ES-I3 (cell line): Measurements from ENCODE around the gene KCNK15.

ENCODE experiments used
- H3K36me3 ChIP-seq: 2 replicates; pipeline ENCODE4 v1.6.1; 2013; ENCODE audit warnings: mild to moderate bottlenecking, low read length, control low read depth, moderate library complexity; ENCODE audit not compliant: insufficient read depth
- H3K4me1 ChIP-seq: 2 replicates; pipeline ENCODE4 v1.6.1; 2013; ENCODE audit warnings: mild to moderate bottlenecking, control low read depth, low read length; ENCODE audit not compliant: insufficient read depth
- H3K9ac ChIP-seq: 2 replicates; pipeline ENCODE4 v1.6.1; 2013; ENCODE audit warnings: low read depth, mild to moderate bottlenecking, low read length, moderate library complexity
- H3K9me3 ChIP-seq: 2 replicates; pipeline ENCODE4 v1.6.1; 2013; ENCODE audit warnings: mild to moderate bottlenecking, low read length, moderate library complexity; ENCODE audit not compliant: control insufficient read depth, insufficient read depth

The KCNK15 gene

DNA sequence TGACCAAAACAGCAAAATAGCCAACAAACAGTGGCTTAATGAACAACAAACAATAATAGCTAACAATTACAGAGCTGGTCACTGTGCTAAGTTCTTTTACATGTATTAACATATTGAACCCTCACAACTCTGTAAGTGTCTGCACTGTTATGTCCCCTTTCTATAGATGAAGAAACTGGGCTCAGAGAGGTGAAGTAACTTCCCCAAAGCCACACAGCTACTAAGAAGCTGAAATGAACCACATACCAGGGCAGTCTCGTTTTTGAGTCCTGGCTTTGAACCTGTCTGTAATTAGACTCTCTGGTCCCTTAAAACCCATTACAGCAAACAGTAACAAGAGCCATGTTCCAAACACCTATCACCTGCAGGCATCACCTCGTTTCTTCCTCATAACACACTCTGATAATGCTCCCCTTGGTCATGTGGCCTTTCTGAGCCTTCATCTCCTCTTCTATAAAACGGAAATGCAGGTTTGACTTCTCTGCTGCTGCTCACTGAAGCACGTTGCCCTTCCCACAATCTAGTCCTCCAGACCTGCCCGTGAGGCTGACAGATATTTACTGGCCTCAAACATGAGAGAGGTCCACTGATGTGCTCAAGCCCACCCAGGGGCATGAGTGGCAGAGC lies 23.3 kb downstream of the KCNK15 start:
- no peaks in the 10 kb centered on the region for H3K36me3 ChIP-seq
- H3K4me1 ChIP-seq: peaks cover 9% of the 10 kb centered on the region; the same call in 1 of the 2 replicates
- H3K9ac ChIP-seq: no peak overlapping the region
- H3K9me3 ChIP-seq: no peaks in the 10 kb centered on the region

DNA sequence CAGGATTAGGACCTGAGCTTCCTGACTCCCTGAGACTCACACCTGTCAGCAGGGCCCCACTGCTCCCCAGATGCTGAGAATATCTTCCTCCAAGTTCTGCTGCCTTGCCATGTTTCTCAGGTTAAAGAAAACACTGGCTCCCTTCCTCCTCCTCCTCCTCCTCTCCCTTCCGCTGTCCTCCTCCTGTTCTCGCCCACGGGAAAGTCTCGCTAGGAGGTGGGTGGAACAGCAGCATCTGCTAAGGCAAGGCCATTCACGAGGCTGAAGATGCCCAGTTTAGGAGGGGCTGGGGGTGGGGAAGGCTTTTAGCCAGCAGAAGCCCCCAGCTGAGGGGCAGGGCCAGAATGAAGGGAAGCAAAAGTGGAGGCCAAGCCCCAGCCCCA lies 23.8 kb downstream of the KCNK15 start:
- Histone ChIP-seq H3K9ac (no peak overlapping the region), H3K9me3 (no peaks in the 10 kb centered on the region), H3K36me3 (no peaks in the 10 kb centered on the region), H3K4me1 (peaks cover 9% of the 10 kb centered on the region; the same call in 1 of the 2 replicates)

DNA sequence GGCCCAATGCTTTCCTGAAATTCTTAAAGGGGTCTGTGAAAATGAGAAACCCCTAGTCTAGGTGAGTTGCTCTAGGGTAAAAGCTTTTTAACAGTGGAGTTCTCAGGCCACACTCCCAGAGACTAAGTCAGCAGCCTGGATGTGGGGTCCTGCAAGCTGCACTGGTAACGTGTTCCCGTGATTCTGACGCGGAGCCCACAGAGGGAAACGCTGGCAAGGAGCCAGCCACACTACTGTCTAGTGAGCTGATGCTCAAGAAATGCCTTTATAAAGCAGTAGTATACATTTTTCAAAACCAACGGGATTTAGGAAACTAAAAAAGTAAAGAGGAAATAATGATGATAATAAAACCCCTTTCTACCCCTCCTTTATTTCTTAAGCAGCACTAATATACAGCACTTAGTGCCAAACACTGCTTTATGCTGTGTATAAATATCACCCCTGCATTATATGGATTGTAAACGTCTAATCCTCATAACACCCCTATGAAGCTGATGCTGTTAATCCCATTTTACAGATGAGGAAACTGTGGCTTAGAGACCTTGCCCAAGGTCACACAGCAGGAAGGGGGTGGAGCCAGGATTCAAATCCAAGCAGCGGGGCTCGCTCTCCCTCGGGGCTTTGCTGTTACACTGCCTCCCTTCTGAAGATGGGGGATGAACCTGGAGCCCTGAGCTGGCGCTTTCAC lies 25.0 kb downstream of the KCNK15 start:
- peaks cover 9% of the 10 kb centered on the region; the same call in 1 of the 2 replicates for H3K4me1 ChIP-seq
- no peak overlapping the region for H3K9ac ChIP-seq
- no peaks in the 10 kb centered on the region for H3K36me3 ChIP-seq
- H3K9me3 ChIP-seq: no peaks in the 10 kb centered on the region

DNA sequence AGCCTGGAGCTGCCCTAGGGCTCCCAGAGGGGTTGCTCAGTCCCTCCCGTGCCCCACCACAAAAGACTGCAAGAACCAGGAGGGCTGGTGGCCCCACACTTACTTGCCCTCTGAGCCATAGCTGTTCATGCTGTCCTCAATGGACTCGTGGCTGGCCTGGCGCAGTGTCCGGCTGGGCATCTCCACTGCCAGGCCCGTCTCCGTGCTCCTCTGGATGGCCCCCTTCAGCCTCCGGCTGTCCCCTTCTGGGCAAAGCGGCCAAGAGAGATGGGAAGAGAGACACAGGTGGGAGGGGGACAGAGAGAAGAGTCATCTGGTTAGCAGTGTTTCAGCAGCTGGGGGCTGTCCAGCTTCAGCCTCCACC lies 25.5 kb downstream of the KCNK15 start:
- H3K4me1 ChIP-seq: peaks cover 9% of the 10 kb centered on the region; the same call in 1 of the 2 replicates
- no peak overlapping the region for H3K9ac ChIP-seq
- H3K36me3 ChIP-seq: no peaks in the 10 kb centered on the region
- H3K9me3 ChIP-seq: no peaks in the 10 kb centered on the region

DNA sequence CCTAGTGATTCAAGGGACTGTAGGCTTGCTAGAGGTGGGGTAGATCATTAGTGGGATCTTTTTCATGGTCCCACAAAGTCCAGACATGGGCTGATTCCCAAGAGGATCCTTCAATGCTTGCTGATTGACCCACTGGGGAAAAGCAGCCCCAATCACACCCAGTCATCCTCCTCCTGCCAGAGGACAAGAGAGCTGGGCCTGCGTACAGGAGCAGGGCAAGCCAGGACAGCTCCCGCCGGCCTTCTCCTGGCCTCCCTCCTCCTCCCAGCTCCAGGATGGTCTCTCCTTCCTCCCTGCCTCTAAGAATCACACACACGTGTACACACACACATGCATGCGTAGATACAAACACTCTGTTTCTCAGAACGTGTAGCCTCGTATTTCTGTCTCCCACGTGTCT lies 27.0 kb downstream of the KCNK15 start:
- H3K9ac ChIP-seq: no peak overlapping the region
- H3K9me3 ChIP-seq: no peaks in the 10 kb centered on the region
- H3K36me3 ChIP-seq: no peaks in the 10 kb centered on the region
- peaks cover 9% of the 10 kb centered on the region; the same call in 1 of the 2 replicates for H3K4me1 ChIP-seq

DNA sequence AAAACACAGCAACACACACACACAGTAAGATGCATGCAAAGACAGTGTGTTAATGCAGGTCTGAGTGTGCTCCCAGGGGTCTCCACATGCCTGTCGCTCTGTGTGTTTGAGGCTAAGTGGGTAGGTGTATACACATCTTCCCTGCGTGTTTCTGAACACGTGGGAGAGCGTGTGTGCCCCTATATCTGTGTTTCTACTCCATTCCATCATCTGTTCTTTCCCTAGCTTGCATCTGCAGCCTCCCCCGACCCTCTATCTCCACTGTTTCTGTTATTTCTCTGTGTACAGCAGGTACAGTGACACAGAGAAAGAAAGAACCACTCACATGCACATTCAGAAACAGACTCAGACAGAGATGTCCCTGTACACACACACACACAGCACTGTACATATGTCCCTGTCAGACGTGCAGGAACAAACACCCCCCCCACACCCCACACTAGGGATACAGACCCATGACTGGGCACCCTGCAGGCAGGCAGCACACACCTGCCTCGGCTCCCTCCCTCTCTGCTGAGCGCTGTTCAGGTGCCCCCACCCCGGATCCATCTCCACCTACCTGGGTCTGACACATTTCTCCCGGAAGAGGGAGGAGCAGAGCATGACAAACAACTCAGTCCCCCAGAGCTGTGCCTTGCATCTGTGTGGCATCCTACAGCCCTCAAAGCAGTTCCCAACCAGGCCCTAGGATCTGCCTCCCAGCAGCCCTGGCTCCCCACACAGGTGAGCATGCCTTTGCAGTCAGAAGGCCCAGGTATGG lies 27.6 kb downstream of the KCNK15 start:
- Histone ChIP-seq H3K9me3 (no peaks in the 10 kb centered on the region), H3K9ac (no peak overlapping the region), H3K4me1 (peaks cover 9% of the 10 kb centered on the region; the same call in 1 of the 2 replicates), H3K36me3 (no peaks in the 10 kb centered on the region)

DNA sequence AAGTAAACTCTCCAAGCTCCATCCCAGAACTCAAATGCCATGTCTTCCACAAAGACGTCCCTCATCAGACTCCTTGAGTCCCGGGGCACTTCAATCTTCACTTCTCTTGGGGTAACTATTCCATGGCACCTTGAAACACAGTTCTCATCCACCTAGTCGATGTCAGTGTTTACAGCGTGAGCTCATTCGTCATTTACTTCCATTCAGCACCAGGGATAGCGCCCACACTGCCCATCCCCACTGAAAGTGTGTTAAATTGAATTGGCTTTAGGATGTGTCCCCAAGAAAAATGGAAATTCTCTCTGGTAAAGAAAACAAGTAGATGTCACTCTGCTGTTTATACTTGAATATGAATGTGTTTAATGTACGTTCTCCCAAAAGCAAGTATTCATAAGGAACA lies 31.3 kb downstream of the KCNK15 start:
- peaks cover 9% of the 10 kb centered on the region; the same call in 1 of the 2 replicates for H3K4me1 ChIP-seq
- no peaks in the 10 kb centered on the region for H3K36me3 ChIP-seq
- H3K9me3 ChIP-seq: no peaks in the 10 kb centered on the region
- H3K9ac ChIP-seq: no peak overlapping the region

DNA sequence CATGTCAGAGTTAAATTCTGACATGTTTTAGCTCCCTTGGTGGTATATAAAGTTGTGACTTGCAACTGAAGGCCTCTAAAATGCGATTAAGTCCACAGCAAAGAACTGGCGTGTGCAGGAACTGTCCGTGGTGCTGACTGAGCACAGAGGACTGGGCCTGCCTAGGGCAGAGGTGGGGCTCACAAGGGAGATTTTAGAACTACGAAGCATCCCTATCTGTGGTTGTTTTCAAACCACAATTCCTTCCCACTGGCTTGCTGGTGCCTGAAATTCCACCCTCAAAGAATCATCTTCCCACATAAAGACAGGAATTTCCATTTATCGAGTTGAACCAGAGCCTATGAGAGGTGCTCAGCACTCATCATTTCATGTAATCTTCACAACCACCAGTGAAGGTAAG lies 34.6 kb downstream of the KCNK15 start:
- H3K9ac ChIP-seq: no peak overlapping the region
- no peaks in the 10 kb centered on the region; the same call in 1 of the 2 replicates for H3K4me1 ChIP-seq
- H3K9me3 ChIP-seq: no peaks in the 10 kb centered on the region
- H3K36me3 ChIP-seq: no peaks in the 10 kb centered on the region

DNA sequence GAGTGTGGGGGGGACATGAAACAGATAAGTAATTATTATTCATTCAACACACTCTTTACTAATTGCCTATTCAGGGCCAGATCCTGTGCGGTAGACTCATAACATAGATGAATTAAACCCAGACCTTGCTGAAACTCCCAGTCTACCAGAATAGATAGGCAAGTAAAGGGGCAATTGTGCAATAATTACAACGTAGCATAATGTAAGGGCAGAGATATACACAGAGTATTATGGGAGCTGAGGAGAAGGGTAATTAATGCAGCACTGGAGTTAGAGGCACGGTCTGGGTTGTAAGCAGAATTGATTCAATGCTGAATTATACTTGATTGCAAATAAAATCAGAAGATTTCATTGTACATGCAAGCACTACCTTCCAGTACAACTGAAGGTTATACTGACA lies 35.5 kb downstream of the KCNK15 start:
- H3K4me1 ChIP-seq: no peaks in the 10 kb centered on the region; the same call in 1 of the 2 replicates
- no peaks in the 10 kb centered on the region for H3K9me3 ChIP-seq
- H3K9ac ChIP-seq: no peak overlapping the region
- H3K36me3 ChIP-seq: no peaks in the 10 kb centered on the region

DNA sequence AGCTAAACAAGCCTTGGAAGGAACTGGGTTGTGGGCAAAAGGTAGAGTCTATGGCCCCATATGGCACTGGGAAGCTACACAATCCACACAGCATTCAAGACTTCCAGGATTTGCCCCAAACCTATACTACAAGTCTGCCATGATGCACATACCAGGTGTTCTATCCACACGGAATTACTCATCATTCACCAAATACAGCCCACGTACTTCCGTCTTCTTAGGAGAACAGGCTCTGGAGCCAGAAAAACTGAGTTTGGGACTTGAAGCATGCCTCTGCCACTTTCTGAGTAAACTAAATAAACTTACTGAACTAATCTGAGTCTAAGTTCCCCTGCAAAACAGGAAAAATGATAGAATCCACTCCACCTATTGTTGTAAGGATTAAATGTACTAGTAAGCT lies 36.1 kb downstream of the KCNK15 start:
- no peaks in the 10 kb centered on the region; the same call in 1 of the 2 replicates for H3K4me1 ChIP-seq
- H3K36me3 ChIP-seq: no peaks in the 10 kb centered on the region
- H3K9me3 ChIP-seq: no peaks in the 10 kb centered on the region
- no peak overlapping the region for H3K9ac ChIP-seq

DNA sequence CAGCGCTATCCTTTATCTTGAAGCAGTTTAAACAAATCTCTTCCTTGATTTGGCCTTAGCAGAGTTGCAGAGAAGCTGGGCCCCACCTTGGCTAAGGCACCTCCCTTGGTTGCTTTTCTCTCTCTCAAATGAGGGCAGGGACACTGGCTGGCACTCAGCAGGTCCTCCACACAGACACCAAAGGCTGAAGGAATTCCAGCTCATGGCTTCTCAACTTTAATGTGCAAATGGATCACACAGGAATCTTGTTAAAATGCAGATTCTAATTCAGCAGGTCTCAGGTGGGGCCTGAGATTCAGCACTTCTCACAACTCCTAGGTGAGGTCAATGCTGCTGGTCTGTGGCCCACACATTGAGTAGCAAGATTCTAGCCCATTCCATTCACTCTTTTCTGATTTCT lies 39.0 kb downstream of the KCNK15 start:
- Histone ChIP-seq H3K9me3 (no peaks in the 10 kb centered on the region), H3K4me1 (no peaks in the 10 kb centered on the region; the same call in 1 of the 2 replicates), H3K36me3 (no peaks in the 10 kb centered on the region), H3K9ac (no peak overlapping the region)

DNA sequence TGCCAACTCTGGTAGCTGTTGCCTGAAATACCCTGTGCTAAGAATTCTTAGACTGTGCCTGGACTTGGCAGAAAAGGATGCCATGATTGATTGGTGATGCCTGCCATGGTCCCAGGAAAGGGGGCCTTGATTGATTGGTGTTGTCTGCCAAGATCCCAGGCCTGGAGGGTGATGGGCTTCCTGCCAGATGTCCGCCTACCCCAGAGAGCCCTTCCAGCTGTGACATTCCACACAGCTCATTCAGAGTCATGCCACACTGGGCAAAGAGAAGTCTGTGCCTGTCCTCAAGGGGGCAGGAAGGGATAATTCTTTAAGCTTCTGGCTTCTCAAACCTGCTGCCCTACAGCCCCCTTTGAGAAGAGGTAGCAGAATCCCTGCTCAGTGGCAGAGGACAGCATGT lies 40.1 kb downstream of the KCNK15 start:
- Histone ChIP-seq H3K9me3 (no peaks in the 10 kb centered on the region), H3K36me3 (no peaks in the 10 kb centered on the region), H3K4me1 (peaks cover under 1% of the 10 kb centered on the region; the same call in 1 of the 2 replicates), H3K9ac (no peak overlapping the region)

DNA sequence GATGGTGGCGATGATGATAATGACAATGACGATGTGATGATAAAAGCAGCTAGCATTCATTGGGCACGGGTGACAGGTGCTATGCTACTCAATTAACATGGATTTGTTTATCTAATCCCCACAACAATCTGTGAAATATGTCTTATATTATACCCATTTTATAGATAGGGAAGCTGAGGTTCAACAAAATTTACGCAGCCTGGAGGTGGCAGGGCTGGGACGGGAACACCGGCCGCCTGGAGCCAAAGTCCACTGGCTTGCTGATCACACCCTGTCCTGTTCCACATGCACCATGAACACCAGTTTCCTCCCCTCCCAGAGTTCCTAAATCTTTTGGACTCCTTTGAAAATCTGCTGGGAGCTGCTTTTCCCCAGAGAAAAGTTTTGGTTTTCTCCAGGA lies 41.6 kb downstream of the KCNK15 start:
- Histone ChIP-seq H3K9ac (no peak overlapping the region), H3K9me3 (no peaks in the 10 kb centered on the region)

DNA sequence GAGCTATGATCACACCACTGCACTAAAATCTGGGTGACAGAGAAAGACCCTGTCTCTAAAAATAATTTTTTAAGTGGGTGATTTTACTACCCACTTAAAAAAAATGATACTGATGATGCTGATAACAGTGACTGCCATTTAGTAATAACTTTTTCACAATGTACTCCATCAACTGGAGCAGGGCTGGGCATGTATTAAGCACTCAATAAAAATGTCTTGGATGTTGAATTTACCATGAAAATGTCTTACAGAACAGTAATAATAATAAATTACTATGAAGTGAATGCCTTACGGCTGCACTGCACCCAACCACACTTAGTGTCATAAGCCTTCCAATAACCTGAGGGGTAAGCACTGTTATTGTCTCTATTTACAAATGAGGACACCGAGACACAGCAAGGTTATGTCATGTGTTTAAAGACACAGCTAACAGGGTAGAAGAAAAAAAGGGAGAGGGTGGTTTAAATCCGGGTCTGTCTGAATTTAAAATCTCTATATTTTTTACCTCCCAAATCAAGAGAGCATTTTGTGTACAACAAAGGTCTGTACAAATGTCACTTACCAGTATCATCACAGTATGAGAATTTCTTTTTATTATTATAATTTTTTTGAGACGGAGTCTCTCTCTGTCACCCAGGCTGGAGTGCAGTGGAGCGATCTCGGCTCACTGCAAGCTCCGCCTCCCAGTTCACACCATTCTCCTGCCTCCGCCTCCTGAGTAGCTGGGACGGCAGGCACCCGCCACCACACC lies 43.2 kb downstream of the KCNK15 start:
- no peaks in the 10 kb centered on the region for H3K9me3 ChIP-seq
- no peaks in the 10 kb centered on the region for H3K36me3 ChIP-seq
- no peak overlapping the region for H3K9ac ChIP-seq
- H3K4me1 ChIP-seq: peaks cover 4% of the 10 kb centered on the region; the same call in 1 of the 2 replicates

More for the DNA sequence above, 41.6 kb downstream of the KCNK15 start:
- Histone ChIP-seq H3K4me1 (peaks cover 4% of the 10 kb centered on the region; the same call in 1 of the 2 replicates), H3K36me3 (no peaks in the 10 kb centered on the region)
